Fibroblast of lung (primary cell): ENCODE results near the gene TATDN3. TPM values are rescaled to one million over a fixed set of nuclear protein-coding genes. Genes with fewer than 3 reads are reported as not detected.
A peak's percentile ranks its signal among the peaks of the same experiment; 100 is the strongest.

Experiments used
- DNase-seq, 2 donors: peaks; one replicate each; pipeline versions ENCODE4 v3.0.0 to v3.0.0-alpha.2; 2010; ENCODE audit warnings: low read depth in 2 of 2
- H2AFZ ChIP-seq: 2 replicates; pipeline ENCODE4 v1.5.1; 2012; ENCODE audit warnings: low read length, control low read depth, inconsistent platforms
- H3K27ac ChIP-seq: 2 replicates; pipeline ENCODE4 v1.5.1; 2011; ENCODE audit warnings: low read length, control low read depth; ENCODE audit not compliant: insufficient read depth
- H3K27me3 ChIP-seq: 2 replicates; pipeline ENCODE4 v1.5.1; 2011; ENCODE audit warnings: mild to moderate bottlenecking, low read length; ENCODE audit not compliant: control insufficient read depth, insufficient read depth
- H3K36me3 ChIP-seq: 2 replicates; pipeline ENCODE4 v1.5.1; 2011; ENCODE audit warnings: low read length; ENCODE audit not compliant: control insufficient read depth, insufficient read depth
- H3K4me1 ChIP-seq: 2 replicates; pipeline ENCODE4 v1.5.1; 2011; ENCODE audit warnings: low read length; ENCODE audit not compliant: control insufficient read depth, insufficient read depth; ENCODE audit errors: extremely low read depth
- H3K4me2 ChIP-seq: 2 replicates; pipeline ENCODE4 v1.5.1; 2011; ENCODE audit warnings: low read length, control low read depth; ENCODE audit not compliant: insufficient read depth; ENCODE audit errors: extremely low read depth
- H3K4me3 ChIP-seq, 4 experiments: fragments of 200-600 bp in 1 of 4; sonication (generic) in 1 of 4; replicated peaks in 1 of 4; 2 replicates each; pipeline ENCODE4 v1.5.1; 2011 to 2016; ENCODE audit warnings: low read length in 4 of 4, low read depth in 3 of 4, mild to moderate bottlenecking in 3 of 4, control low read depth in 2 of 4, inconsistent platforms in 1 of 4, mixed read lengths in 1 of 4; ENCODE audit not compliant: insufficient read depth in 1 of 4; ENCODE audit errors: control extremely low read depth in 1 of 4
- H3K79me2 ChIP-seq: 2 replicates; pipeline ENCODE4 v1.5.1; 2012; ENCODE audit warnings: mild to moderate bottlenecking, low read length, inconsistent platforms; ENCODE audit not compliant: control insufficient read depth, insufficient read depth
- H3K9ac ChIP-seq: 2 replicates; pipeline ENCODE4 v1.5.1; 2011; ENCODE audit warnings: mild to moderate bottlenecking, low read length, control low read depth; ENCODE audit not compliant: insufficient read depth
- H3K9me3 ChIP-seq: 2 replicates; pipeline ENCODE4 v1.5.1; 2012; ENCODE audit warnings: low read depth, low read length; ENCODE audit not compliant: control insufficient read depth, insufficient read depth
- H4K20me1 ChIP-seq: 2 replicates; pipeline ENCODE4 v1.5.1; 2011; ENCODE audit warnings: low read length; ENCODE audit not compliant: control insufficient read depth, insufficient read depth; ENCODE audit errors: extremely low read depth
- CTCF ChIP-seq, 2 donors: IDR thresholded peaks in 1 of 2; conservative IDR thresholded peaks in 1 of 2; 1 replicate in 1 of 2; 2 replicates in 1 of 2; pipeline ENCODE4 v1.5.1; 2011 to 2012; ENCODE audit warnings: low read length in 2 of 2, control low read depth in 1 of 2, inconsistent platforms in 1 of 2, low read depth in 1 of 2, mild to moderate bottlenecking in 1 of 2
- EZH2 ChIP-seq: IDR thresholded peaks from 2 replicates; pipeline ENCODE4 v1.5.1; 2012; ENCODE audit warnings: low read length, control low read depth, mild to moderate bottlenecking; ENCODE audit errors: missing control alignments
- polyA plus RNA-seq, 2 donors: library from polyadenylated mRNA; depleted of rRNA in 1 of 2; stranded (reverse) in 1 of 2; unstranded in 1 of 2; fragments of >200 nt; gene quantifications; 2 replicates each; pipeline ENCODE4 v1.2.1, GENCODE V29; 2011 to 2012; ENCODE audit warnings: missing spikeins in 1 of 2
- total RNA-seq: library from RNA; depleted of rRNA; stranded (reverse); fragments of >200 nt; gene quantifications from 2 replicates; pipeline ENCODE4 v1.2.1, GENCODE V29; 2014

The TATDN3 gene
- total and polyA plus RNA-seq, 2 donors (not counting 1 experiment from before 2014, with no cell fraction given): 17.6 to 22.5 TPM

- no peaks in the 10 kb centered on the region for H3K27me3 ChIP-seq
- H3K27ac ChIP-seq: no peak overlapping the region
- H3K4me3 ChIP-seq: no peak overlapping the region
- H3K36me3 ChIP-seq: no peaks in the 10 kb centered on the region
- H4K20me1 ChIP-seq: no peaks in the 10 kb centered on the region
- H3K4me1 ChIP-seq: peaks cover 3% of the 10 kb centered on the region
- no peak for TF ChIP-seq EZH2
- no peak for TF ChIP-seq CTCF (conservative IDR thresholded peaks at IDR 0.05 in 1 of 2, IDR thresholded peaks at IDR 0.05 in 1 of 2; ENCODE audit: low read depth in 1 of 2, low read length in 2 of 2)
- no peak overlapping the region for H3K9ac ChIP-seq
- no peak for DNase-seq
- H3K9me3 ChIP-seq: no peaks in the 10 kb centered on the region
- peaks cover 3% of the 10 kb centered on the region for H3K79me2 ChIP-seq
- no peak overlapping the region for H3K4me2 ChIP-seq
- no peak overlapping the region for H2AFZ ChIP-seq
Measured at GRCh38 chr1:212783976-212784375, 7.7 kb upstream of the TATDN3 start.

DNA sequence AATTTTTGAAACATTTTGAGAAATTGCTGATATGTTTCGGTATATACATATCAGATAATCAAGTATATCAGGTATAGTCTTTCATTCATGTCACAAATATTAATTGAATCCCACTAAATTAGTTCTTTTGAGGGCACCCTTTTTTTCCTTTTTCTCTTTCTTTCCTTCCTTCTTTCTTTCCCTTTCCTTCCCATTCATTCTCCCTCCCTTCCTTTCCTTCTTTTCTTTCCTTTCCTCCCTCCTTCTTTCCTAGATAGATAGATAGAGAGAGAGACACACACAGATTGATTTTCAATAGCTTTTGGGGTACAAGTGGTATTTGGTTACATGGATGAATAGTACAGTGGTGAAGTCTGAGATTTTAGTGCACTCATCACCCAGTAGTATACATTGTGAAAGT lies 5.8 kb upstream of the TATDN3 start:
- DNase-seq: no peak
- no peak overlapping the region for H3K27ac ChIP-seq
- no peaks in the 10 kb centered on the region for H3K9me3 ChIP-seq
- no peak overlapping the region for H3K4me3 ChIP-seq
- no peaks in the 10 kb centered on the region for H4K20me1 ChIP-seq
- no peak overlapping the region for H2AFZ ChIP-seq
- peaks cover 3% of the 10 kb centered on the region for H3K4me1 ChIP-seq
- no peaks in the 10 kb centered on the region for H3K36me3 ChIP-seq
- H3K27me3 ChIP-seq: no peaks in the 10 kb centered on the region
- H3K79me2 ChIP-seq: peaks cover 6% of the 10 kb centered on the region
- H3K9ac ChIP-seq: no peak overlapping the region
- H3K4me2 ChIP-seq: no peak overlapping the region
- TF ChIP-seq CTCF (conservative IDR thresholded peaks at IDR 0.05 in 1 of 2, IDR thresholded peaks at IDR 0.05 in 1 of 2; ENCODE audit: low read depth in 1 of 2, low read length in 2 of 2) (no peak), EZH2 (no peak)

- peak overlapping the region; percentile 97 for H2AFZ ChIP-seq
- H3K79me2 ChIP-seq: peaks cover 7% of the 10 kb centered on the region
- H3K27me3 ChIP-seq: no peaks in the 10 kb centered on the region
- H3K36me3 ChIP-seq: no peaks in the 10 kb centered on the region
- peak overlapping the region; percentile 89 for H3K9ac ChIP-seq
- peak overlapping the region; percentile 72 to 100 (median 98) for H3K4me3 ChIP-seq
- no peaks in the 10 kb centered on the region for H4K20me1 ChIP-seq
- H3K9me3 ChIP-seq: no peaks in the 10 kb centered on the region
- peak overlapping the region; percentile 93 for H3K27ac ChIP-seq
- peak in 1 of 2 donors; percentile 74 for DNase-seq
- peak overlapping the region; percentile 96 for H3K4me2 ChIP-seq
- TF ChIP-seq EZH2 (no peak), CTCF (conservative IDR thresholded peaks at IDR 0.05 in 1 of 2, IDR thresholded peaks at IDR 0.05 in 1 of 2; ENCODE audit: low read depth in 1 of 2, low read length in 2 of 2) (no peak)
- H3K4me1 ChIP-seq: peaks cover 6% of the 10 kb centered on the region
Measured at GRCh38 chr1:212791261-212791675, 426 bp upstream of the TATDN3 start.
